ENCODE measurements around the gene RCAN1. TPM values are rescaled to one million over a fixed set of nuclear protein-coding genes. Genes with fewer than 3 reads are reported as not detected.

Gene RCAN1
- total RNA-seq, 1 donor from 2014 or later = 13.0 TPM

- Mint-ChIP-seq H3K36me3 (ENCODE audit: low read depth) (no peaks in the 10 kb centered on the region), H3K4me1 (peaks cover 4% of the 10 kb centered on the region), H3K4me3 (no peak overlapping the region), H3K27me3 (ENCODE audit: low read depth) (no peaks in the 10 kb centered on the region), H3K9me3 (no peaks in the 10 kb centered on the region), H3K27ac (ENCODE audit: unreplicated experiment) (no peak overlapping the region)
- TF ChIP-seq CTCF (conservative IDR thresholded peaks at IDR 0.05) = no peak
- no peak for DNase-seq (ENCODE audit: low read depth, low spot score)
Measured at GRCh38 chr21:34593423-34593822, 21.5 kb downstream of the RCAN1 start.

- TF ChIP-seq CTCF (conservative IDR thresholded peaks at IDR 0.05) = no peak
- peaks cover 4% of the 10 kb centered on the region for H3K4me1 Mint-ChIP-seq
- H3K9me3 Mint-ChIP-seq = peaks cover 8% of the 10 kb centered on the region
- no peaks in the 10 kb centered on the region for H3K27me3 Mint-ChIP-seq (ENCODE audit: low read depth)
- no peak overlapping the region for H3K4me3 Mint-ChIP-seq
- no peak for DNase-seq (ENCODE audit: low read depth, low spot score)
- H3K36me3 Mint-ChIP-seq (ENCODE audit: low read depth) = peaks cover 3% of the 10 kb centered on the region
- no peak overlapping the region for H3K27ac Mint-ChIP-seq (ENCODE audit: unreplicated experiment)
Measured at GRCh38 chr21:34592120-34592955, 22.6 kb downstream of the RCAN1 start.

GRCh38 chr21:34590520-34590919 is 24.4 kb downstream of the RCAN1 start:
- no peak for TF ChIP-seq CTCF (conservative IDR thresholded peaks at IDR 0.05)
- peaks cover 12% of the 10 kb centered on the region for H3K9me3 Mint-ChIP-seq
- no peak for DNase-seq (ENCODE audit: low read depth, low spot score)
- no peak overlapping the region for H3K27ac Mint-ChIP-seq (ENCODE audit: unreplicated experiment)
- H3K4me3 Mint-ChIP-seq = no peak overlapping the region
- H3K36me3 Mint-ChIP-seq (ENCODE audit: low read depth) = peaks cover 9% of the 10 kb centered on the region
- H3K4me1 Mint-ChIP-seq = peaks cover 4% of the 10 kb centered on the region
- H3K27me3 Mint-ChIP-seq (ENCODE audit: low read depth) = no peaks in the 10 kb centered on the region

- TF ChIP-seq CTCF (conservative IDR thresholded peaks at IDR 0.05) = no peak
- Mint-ChIP-seq H3K9me3 (peaks cover 12% of the 10 kb centered on the region), H3K4me1 (peaks cover 4% of the 10 kb centered on the region), H3K36me3 (ENCODE audit: low read depth) (peaks cover 9% of the 10 kb centered on the region), H3K4me3 (no peak overlapping the region), H3K27me3 (ENCODE audit: low read depth) (no peaks in the 10 kb centered on the region), H3K27ac (ENCODE audit: unreplicated experiment) (no peak overlapping the region)
- DNase-seq (ENCODE audit: low read depth, low spot score) = no peak
Measured at GRCh38 chr21:34589511-34590282, 25.2 kb downstream of the RCAN1 start.

- H3K36me3 Mint-ChIP-seq (ENCODE audit: low read depth) = peaks cover 11% of the 10 kb centered on the region
- H3K27ac Mint-ChIP-seq (ENCODE audit: unreplicated experiment) = no peak overlapping the region
- no peak overlapping the region for H3K4me3 Mint-ChIP-seq
- H3K4me1 Mint-ChIP-seq = peaks cover 23% of the 10 kb centered on the region
- no peak for TF ChIP-seq CTCF (conservative IDR thresholded peaks at IDR 0.05)
- H3K9me3 Mint-ChIP-seq = peaks cover 14% of the 10 kb centered on the region
- no peaks in the 10 kb centered on the region for H3K27me3 Mint-ChIP-seq (ENCODE audit: low read depth)
- no peak for DNase-seq (ENCODE audit: low read depth, low spot score)
Measured at GRCh38 chr21:34583926-34584563, 30.9 kb downstream of the RCAN1 start.
